ENCODE measurements around the gene RALGPS1. TPM values are rescaled to one million over a fixed set of nuclear protein-coding genes. Genes with fewer than 3 reads are reported as not detected.
A peak's percentile ranks its signal among the peaks of the same experiment; 100 is the strongest.

The RALGPS1 gene
- total RNA-seq, 2 experiments from 2014 or later = 4.8 to 5.1 TPM

- DNase-seq (no peak), ATAC-seq (ENCODE audit: low read depth) (peak; percentile 39)
- Mint-ChIP-seq H3K36me3 (peaks cover 2% of the 10 kb centered on the region), H3K4me3 (no peak overlapping the region), H3K27me3 (peaks cover 2% of the 10 kb centered on the region), H3K4me1 (peaks cover 9% of the 10 kb centered on the region), H3K27ac (peak overlapping the region; percentile 34), H3K9me3 (no peaks in the 10 kb centered on the region)
- POLR2A ChIA-PET = no interaction called here
Measured at GRCh38 chr9:127084076-127085039, 169.8 kb downstream of the RALGPS1 start.

DNA sequence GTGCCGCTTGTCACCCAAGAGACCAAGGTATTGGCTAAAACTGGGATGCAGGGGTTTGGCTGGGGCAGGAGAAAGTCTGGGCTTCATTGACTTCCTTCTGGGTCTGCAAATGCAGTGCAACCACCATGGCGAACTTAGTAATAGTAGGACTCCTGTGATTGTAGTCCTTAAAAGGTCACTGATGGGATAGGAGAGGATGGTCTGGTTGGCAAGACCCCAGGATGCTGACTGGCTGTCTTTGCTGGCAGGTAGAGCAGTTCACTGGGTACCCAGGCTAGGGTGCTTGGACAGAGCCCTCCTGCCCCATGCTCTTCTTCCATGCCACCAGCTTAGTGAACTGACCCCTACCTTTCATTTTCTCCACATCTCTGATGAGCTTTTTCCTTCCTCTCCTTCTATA is 170.6 kb downstream of the RALGPS1 start:
- Mint-ChIP-seq H3K27me3 (peaks cover 2% of the 10 kb centered on the region), H3K9me3 (no peaks in the 10 kb centered on the region), H3K36me3 (no peaks in the 10 kb centered on the region), H3K27ac (no peak overlapping the region), H3K4me1 (peaks cover 9% of the 10 kb centered on the region), H3K4me3 (no peak overlapping the region)
- POLR2A ChIA-PET = no interaction called here
- ATAC-seq (ENCODE audit: low read depth) (no peak), DNase-seq (no peak)

DNA sequence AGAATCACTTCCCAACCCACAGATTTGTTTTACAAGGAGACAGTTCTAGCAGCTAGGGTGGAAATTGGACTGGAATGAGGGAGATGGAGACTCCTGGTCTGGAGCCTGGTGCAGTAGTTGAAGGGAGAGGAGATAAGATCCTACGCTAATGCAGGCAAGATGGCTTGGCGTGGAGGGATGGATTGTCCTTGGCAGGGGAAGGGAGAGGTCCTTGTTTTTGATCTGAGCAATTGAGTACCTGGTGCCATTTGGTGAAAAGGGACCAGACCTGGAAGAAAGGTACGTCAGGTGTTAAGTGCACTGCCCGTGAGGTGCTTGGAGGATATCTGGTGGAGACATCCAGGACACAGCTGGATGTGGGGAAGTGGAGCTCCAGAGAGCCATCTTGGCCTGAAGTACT is 172.2 kb downstream of the RALGPS1 start:
- DNase-seq (no peak), ATAC-seq (ENCODE audit: low read depth) (no peak)
- no peak overlapping the region for H3K4me3 Mint-ChIP-seq
- no peaks in the 10 kb centered on the region for H3K27me3 Mint-ChIP-seq
- no peaks in the 10 kb centered on the region for H3K36me3 Mint-ChIP-seq
- H3K27ac Mint-ChIP-seq = no peak overlapping the region
- POLR2A ChIA-PET = no interaction called here
- H3K9me3 Mint-ChIP-seq = no peaks in the 10 kb centered on the region
- H3K4me1 Mint-ChIP-seq = peaks cover 9% of the 10 kb centered on the region

DNA sequence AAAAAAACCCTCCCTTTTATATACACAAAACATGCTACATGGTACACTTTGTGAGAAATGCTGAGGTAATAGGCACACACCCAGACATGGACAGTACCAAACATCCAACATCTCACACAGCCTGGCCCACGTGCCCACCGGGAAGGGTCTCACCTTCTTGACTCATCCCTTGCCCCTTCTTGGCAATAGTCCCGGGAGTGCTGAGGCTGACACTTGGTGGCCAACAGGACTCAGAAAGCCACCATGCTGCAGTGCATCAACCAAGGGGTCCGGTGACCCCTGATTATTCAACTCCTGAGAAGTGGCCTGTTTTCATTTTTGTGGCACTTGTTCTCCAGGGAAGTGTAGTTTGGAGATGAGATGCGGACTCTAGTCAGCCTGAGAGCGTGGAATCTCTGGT is 172.8 kb downstream of the RALGPS1 start:
- Mint-ChIP-seq H3K4me3 (no peak overlapping the region), H3K27ac (no peak overlapping the region), H3K27me3 (no peaks in the 10 kb centered on the region), H3K4me1 (peaks cover 9% of the 10 kb centered on the region), H3K36me3 (no peaks in the 10 kb centered on the region), H3K9me3 (no peaks in the 10 kb centered on the region)
- ATAC-seq (ENCODE audit: low read depth) (no peak), DNase-seq (no peak)
- POLR2A ChIA-PET = no interaction called here

DNA sequence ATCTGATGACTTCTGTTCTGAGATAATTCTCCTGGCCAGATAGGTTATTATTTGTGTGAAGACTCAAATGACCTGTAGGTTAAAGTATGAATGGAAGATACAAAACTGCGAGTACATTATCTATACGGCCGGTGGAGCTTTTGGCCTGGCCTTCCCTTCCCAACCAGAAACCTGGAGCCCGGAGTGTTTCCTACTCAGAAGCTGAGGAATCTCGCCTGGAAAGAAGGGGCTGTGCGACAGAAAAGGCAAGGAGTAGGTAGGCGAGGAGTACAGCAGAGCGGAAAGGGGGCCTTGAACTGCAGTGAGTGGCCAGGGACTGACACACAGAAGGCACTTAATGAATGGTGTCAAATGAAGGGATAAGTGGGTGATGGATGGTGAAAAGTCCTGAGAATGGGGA is 173.3 kb downstream of the RALGPS1 start:
- H3K27ac Mint-ChIP-seq = no peak overlapping the region
- H3K36me3 Mint-ChIP-seq = no peaks in the 10 kb centered on the region
- H3K27me3 Mint-ChIP-seq = no peaks in the 10 kb centered on the region

GRCh38 chr9:127088724-127089615 is 174.4 kb downstream of the RALGPS1 start:
- no peak overlapping the region for H3K4me3 Mint-ChIP-seq
- H3K27me3 Mint-ChIP-seq = no peaks in the 10 kb centered on the region
- ATAC-seq (ENCODE audit: low read depth) (no peak), DNase-seq (no peak)
- H3K4me1 Mint-ChIP-seq = peaks cover 9% of the 10 kb centered on the region
- H3K36me3 Mint-ChIP-seq = no peaks in the 10 kb centered on the region
- H3K9me3 Mint-ChIP-seq = no peaks in the 10 kb centered on the region
- H3K27ac Mint-ChIP-seq = no peak overlapping the region
- POLR2A ChIA-PET = no interaction called here

More for the DNA sequence above, 173.3 kb downstream of the RALGPS1 start:
- no peak for ATAC-seq (ENCODE audit: low read depth)
- DNase-seq = no peak
- Mint-ChIP-seq H3K9me3 (no peaks in the 10 kb centered on the region), H3K4me1 (peaks cover 9% of the 10 kb centered on the region), H3K4me3 (no peak overlapping the region)
- POLR2A ChIA-PET = no interaction called here

- DNase-seq (no peak), ATAC-seq (ENCODE audit: low read depth) (no peak)
- peaks cover 5% of the 10 kb centered on the region for H3K4me1 Mint-ChIP-seq
- H3K27ac Mint-ChIP-seq = no peak overlapping the region
- H3K9me3 Mint-ChIP-seq = no peaks in the 10 kb centered on the region
- H3K36me3 Mint-ChIP-seq = no peaks in the 10 kb centered on the region
- no peaks in the 10 kb centered on the region for H3K27me3 Mint-ChIP-seq
- no peak overlapping the region for H3K4me3 Mint-ChIP-seq
- POLR2A ChIA-PET = no interaction called here
Measured at GRCh38 chr9:127089631-127090081, 175.1 kb downstream of the RALGPS1 start.

GRCh38 chr9:127090341-127090985 is 175.9 kb downstream of the RALGPS1 start:
- H3K36me3 Mint-ChIP-seq = no peaks in the 10 kb centered on the region
- ATAC-seq (ENCODE audit: low read depth) (no peak), DNase-seq (no peak)
- no peak overlapping the region for H3K27ac Mint-ChIP-seq
- H3K9me3 Mint-ChIP-seq = no peaks in the 10 kb centered on the region
- no peak overlapping the region for H3K4me3 Mint-ChIP-seq
- POLR2A ChIA-PET = no interaction called here
- peaks cover under 1% of the 10 kb centered on the region for H3K27me3 Mint-ChIP-seq
- H3K4me1 Mint-ChIP-seq = peaks cover 4% of the 10 kb centered on the region

GRCh38 chr9:127091526-127091925 is 176.9 kb downstream of the RALGPS1 start:
- no peak for DNase-seq
- H3K27ac Mint-ChIP-seq = no peak overlapping the region
- no peak for ATAC-seq (ENCODE audit: low read depth)
- no peaks in the 10 kb centered on the region for H3K36me3 Mint-ChIP-seq
- H3K9me3 Mint-ChIP-seq = no peaks in the 10 kb centered on the region
- H3K27me3 Mint-ChIP-seq = peaks cover 4% of the 10 kb centered on the region
- no peak overlapping the region for H3K4me3 Mint-ChIP-seq
- POLR2A ChIA-PET = no interaction called here
- peaks cover 4% of the 10 kb centered on the region for H3K4me1 Mint-ChIP-seq

GRCh38 chr9:127092041-127092608 is 177.5 kb downstream of the RALGPS1 start:
- no peaks in the 10 kb centered on the region for H3K9me3 Mint-ChIP-seq
- H3K4me3 Mint-ChIP-seq = no peak overlapping the region
- no peaks in the 10 kb centered on the region for H3K4me1 Mint-ChIP-seq
- POLR2A ChIA-PET = no interaction called here
- peaks cover 5% of the 10 kb centered on the region for H3K27me3 Mint-ChIP-seq
- no peak overlapping the region for H3K27ac Mint-ChIP-seq
- no peak for DNase-seq
- H3K36me3 Mint-ChIP-seq = no peaks in the 10 kb centered on the region
- ATAC-seq (ENCODE audit: low read depth) = no peak

GRCh38 chr9:127093319-127094020 is 178.9 kb downstream of the RALGPS1 start:
- Mint-ChIP-seq H3K9me3 (no peaks in the 10 kb centered on the region), H3K4me3 (no peak overlapping the region), H3K36me3 (no peaks in the 10 kb centered on the region), H3K4me1 (no peaks in the 10 kb centered on the region), H3K27me3 (peaks cover 8% of the 10 kb centered on the region), H3K27ac (no peak overlapping the region)
- POLR2A ChIA-PET = no interaction called here
- no peak for ATAC-seq (ENCODE audit: low read depth)
- no peak for DNase-seq

GRCh38 chr9:127095411-127095810 is 180.8 kb downstream of the RALGPS1 start:
- H3K4me3 Mint-ChIP-seq = no peak overlapping the region
- no peaks in the 10 kb centered on the region for H3K4me1 Mint-ChIP-seq
- H3K9me3 Mint-ChIP-seq = no peaks in the 10 kb centered on the region
- DNase-seq (no peak), ATAC-seq (ENCODE audit: low read depth) (no peak)
- H3K36me3 Mint-ChIP-seq = no peaks in the 10 kb centered on the region
- H3K27me3 Mint-ChIP-seq = peaks cover 10% of the 10 kb centered on the region
- no peak overlapping the region for H3K27ac Mint-ChIP-seq
- POLR2A ChIA-PET = no interaction called here

Measured in activated naive CD8-positive, alpha-beta T cell treated with anti-CD3 and anti-CD28 coated beads, Interleukin-2, amount 10 ng/mL, durations not matched to agents 7 days and 5 days (primary cell).